Caco-2 (cell line): Measurements from ENCODE around the gene CLDN22. TPM values are rescaled to one million over a fixed set of nuclear protein-coding genes. Genes with fewer than 3 reads are reported as not detected.

ENCODE experiments used
- BruUV-seq: library from RNA; stranded (reverse); fragments of 400-500 nt; replicated peaks from 2 replicates; lab custom pipeline; 2021; lab: Mats Ljungman, UMichigan
- CTCF ChIA-PET: fragments of 300-600 bp; sonication (Branson Sonifier 250); formaldehyde crosslinking; loops from one replicate; lab custom pipeline; 2022; ENCODE audit warnings: antibody characterized with exemption; lab: Charles Lee
- POLR2A ChIA-PET: fragments of 300-600 bp; sonication (Branson Sonifier 250); formaldehyde crosslinking; loops from one replicate; lab custom pipeline; 2022; ENCODE audit warnings: antibody characterized with exemption; lab: Charles Lee
- DNase-seq, 2 experiments: peaks; one replicate each; pipeline versions ENCODE4 v3.0.0 to v3.0.0-alpha.2; 2020 to 2022
- H3K27me3 ChIP-seq: replicated peaks from 2 replicates; pipeline ENCODE4 v1.6.0; 2011; ENCODE audit warnings: low read length; ENCODE audit not compliant: control insufficient read depth, insufficient read depth
- H3K36me3 ChIP-seq: 2 replicates; pipeline ENCODE4 v1.5.1; 2011; ENCODE audit warnings: low read length; ENCODE audit not compliant: control insufficient read depth, insufficient read depth
- H3K4me1 ChIP-seq: fragments of 250-450 bp; sonication (Bioruptor Pico); 2 replicates; pipeline ENCODE4 v1.5.1; 2020; ENCODE audit warnings: mild to moderate bottlenecking
- H3K4me3 ChIP-seq: 2 replicates; pipeline ENCODE4 v1.5.1; 2011; ENCODE audit warnings: low read depth, mild to moderate bottlenecking, control low read depth, low read length
- H3K9me3 ChIP-seq: fragments of 250-450 bp; sonication (Bioruptor Pico); 2 replicates; pipeline ENCODE4 v1.5.1; 2020; ENCODE audit warnings: mild to moderate bottlenecking, moderate library complexity
- H3K27ac Mint-ChIP-seq: one replicate; pipeline ENCODE4 v1.8.0; 2022; ENCODE audit warnings: mixed read lengths; ENCODE audit not compliant: unreplicated experiment
- H3K27me3 Mint-ChIP-seq: one replicate; pipeline ENCODE4 v1.8.0; 2022; ENCODE audit warnings: mixed read lengths; ENCODE audit not compliant: insufficient read depth, unreplicated experiment
- H3K36me3 Mint-ChIP-seq: one replicate; pipeline ENCODE4 v1.8.0; 2022; ENCODE audit warnings: mild to moderate bottlenecking, mixed read lengths; ENCODE audit not compliant: insufficient read depth, unreplicated experiment
- H3K4me1 Mint-ChIP-seq: one replicate; pipeline ENCODE4 v1.8.0; 2022; ENCODE audit warnings: low read depth, mixed read lengths; ENCODE audit not compliant: unreplicated experiment
- H3K4me3 Mint-ChIP-seq: one replicate; pipeline ENCODE4 v1.8.0; 2022; ENCODE audit warnings: mild to moderate bottlenecking, moderate library complexity, mixed read lengths; ENCODE audit not compliant: unreplicated experiment
- H3K9me3 Mint-ChIP-seq: one replicate; pipeline ENCODE4 v1.8.0; 2022; ENCODE audit warnings: mixed read lengths; ENCODE audit not compliant: unreplicated experiment
- CTCF ChIP-seq, 2 experiments: fragments of 200-600 bp in 1 of 2; IDR thresholded peaks; 1 replicate in 1 of 2; 2 replicates in 1 of 2; pipeline versions ENCODE4 v1.5.1 to v1.8.0; 2011 to 2022; ENCODE audit warnings: antibody characterized with exemption in 1 of 2, control low read depth in 1 of 2, inconsistent platforms in 1 of 2, low read depth in 1 of 2, low read length in 1 of 2, mild to moderate bottlenecking in 1 of 2, moderate library complexity in 1 of 2; ENCODE audit not compliant: insufficient read depth in 1 of 2, severe bottlenecking in 1 of 2, unreplicated experiment in 1 of 2
- intact Hi-C: fragments of 100-400 bp; cut with micrococcal nuclease; formaldehyde crosslinking; loops from one replicate; pipeline ENCODE4 v1.10.0; 2022; ENCODE audit not compliant: unreplicated experiment
- total RNA-seq: library from RNA; stranded (reverse); gene quantifications from 2 replicates; pipeline ENCODE4 v1.2.3, GENCODE V29; 2022

The CLDN22 gene
- total RNA-seq, 1 experiment from 2014 or later: not detected

GRCh38 chr4:183288955-183289354 is 31.1 kb downstream of the CLDN22 start:
- H3K27ac Mint-ChIP-seq: no peak overlapping the region
- H3K36me3 Mint-ChIP-seq: peaks cover 88% of the 10 kb centered on the region

GRCh38 chr4:183287677-183288076 is 32.4 kb downstream of the CLDN22 start:
- Histone ChIP-seq H3K9me3 (no peaks in the 10 kb centered on the region), H3K4me3 (no peak overlapping the region), H3K36me3 (no peaks in the 10 kb centered on the region; the same call in 1 of the 2 replicates), H3K27me3 (no peaks in the 10 kb centered on the region), H3K4me1 (no peaks in the 10 kb centered on the region)
- peak overlapping the region; percentile 16 for H3K27ac Mint-ChIP-seq
- TF ChIP-seq CTCF (IDR thresholded peaks at IDR 0.05; ENCODE audit: insufficient read depth in 1 of 2, low read depth in 1 of 2, low read length in 1 of 2, severe bottlenecking in 1 of 2, unreplicated experiment in 1 of 2): no peak
- no peaks in the 10 kb centered on the region for H3K9me3 Mint-ChIP-seq
- H3K36me3 Mint-ChIP-seq: peaks cover 92% of the 10 kb centered on the region
- no TSS peak for BruUV-seq
- H3K27me3 Mint-ChIP-seq: no peaks in the 10 kb centered on the region
- no peaks in the 10 kb centered on the region for H3K4me1 Mint-ChIP-seq
- ChIA-PET CTCF (no interaction called here), POLR2A (no interaction called here)
- no peak for DNase-seq
- intact Hi-C loops: no loop called here
- H3K4me3 Mint-ChIP-seq: no peak overlapping the region

More at GRCh38 chr4:183288955-183289354, 31.1 kb downstream of the CLDN22 start:
- no peaks in the 10 kb centered on the region for H3K9me3 Mint-ChIP-seq
- POLR2A ChIA-PET: interaction anchor here (1.1 kb wide), 1 partner anchor 191 kb away, joined by 5 read pairs; no protein-coding TSS in a partner anchor
- no peak overlapping the region for H3K4me3 Mint-ChIP-seq
- H3K36me3 ChIP-seq: no peaks in the 10 kb centered on the region; the same call in 1 of the 2 replicates
- H3K27me3 Mint-ChIP-seq: no peaks in the 10 kb centered on the region
- intact Hi-C loops: no loop called here
- TF ChIP-seq CTCF (IDR thresholded peaks at IDR 0.05; ENCODE audit: insufficient read depth in 1 of 2, low read depth in 1 of 2, low read length in 1 of 2, severe bottlenecking in 1 of 2, unreplicated experiment in 1 of 2): no peak
- no TSS peak for BruUV-seq
- no peak for DNase-seq
- H3K4me1 ChIP-seq: no peaks in the 10 kb centered on the region
- CTCF ChIA-PET: no interaction called here
- H3K9me3 ChIP-seq: no peaks in the 10 kb centered on the region
- H3K4me1 Mint-ChIP-seq: peaks cover 1% of the 10 kb centered on the region
- H3K4me3 ChIP-seq: no peak overlapping the region
- no peaks in the 10 kb centered on the region for H3K27me3 ChIP-seq

GRCh38 chr4:183287309-183287659 is 32.8 kb downstream of the CLDN22 start:
- no peak for DNase-seq
- ChIA-PET CTCF (no interaction called here), POLR2A (no interaction called here)
- intact Hi-C loops: no loop called here
- Mint-ChIP-seq H3K27ac (peak overlapping the region; percentile 16), H3K4me3 (no peak overlapping the region), H3K9me3 (no peaks in the 10 kb centered on the region), H3K4me1 (no peaks in the 10 kb centered on the region), H3K27me3 (no peaks in the 10 kb centered on the region), H3K36me3 (peaks cover 92% of the 10 kb centered on the region)
- TF ChIP-seq CTCF (IDR thresholded peaks at IDR 0.05; ENCODE audit: insufficient read depth in 1 of 2, low read depth in 1 of 2, low read length in 1 of 2, severe bottlenecking in 1 of 2, unreplicated experiment in 1 of 2): no peak
- BruUV-seq: no TSS peak
- no peaks in the 10 kb centered on the region; the same call in 1 of the 2 replicates for H3K36me3 ChIP-seq
- H3K4me1 ChIP-seq: no peaks in the 10 kb centered on the region
- no peak overlapping the region for H3K4me3 ChIP-seq
- H3K27me3 ChIP-seq: no peaks in the 10 kb centered on the region
- H3K9me3 ChIP-seq: no peaks in the 10 kb centered on the region
